ENCODE results near the gene BCAP31.
A peak's percentile ranks its signal among the peaks of the same experiment; 100 is the strongest.
"Not testable (repeated sequence)": the region's sequence is repeated elsewhere in the genome, so short reads cannot be mapped to it uniquely, and the experiment has no call there.

The BCAP31 gene

DNA sequence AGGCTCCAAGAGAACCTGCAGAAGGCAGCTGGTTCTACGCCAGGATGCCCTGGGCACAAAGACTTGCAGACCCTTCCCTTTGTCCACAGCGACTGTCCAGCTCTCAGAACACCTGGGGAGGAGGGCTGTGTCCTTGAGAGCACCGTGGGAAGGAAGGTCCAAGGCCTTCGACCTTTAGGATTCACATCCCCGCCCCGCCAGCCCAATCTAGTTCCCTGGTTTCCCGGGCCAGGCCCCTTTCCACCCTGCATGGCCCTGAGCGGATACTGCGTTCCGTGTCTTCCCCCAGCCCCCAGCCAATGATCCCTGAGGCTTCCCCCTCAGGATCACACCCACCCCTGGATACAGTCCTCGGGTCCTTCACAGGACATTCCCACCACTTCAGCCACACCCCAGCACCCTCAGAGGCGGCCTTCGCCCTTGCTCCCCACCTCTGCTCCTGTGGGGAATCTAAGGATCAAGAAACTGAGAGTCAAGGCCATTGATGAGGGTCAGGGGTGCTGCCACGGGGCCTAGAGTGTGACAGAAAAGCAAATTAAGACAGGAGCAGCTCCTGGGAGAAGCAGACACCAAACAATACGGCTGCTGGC is 9.6 kb upstream of the BCAP31 start:
- no peak for DNase-seq

DNA sequence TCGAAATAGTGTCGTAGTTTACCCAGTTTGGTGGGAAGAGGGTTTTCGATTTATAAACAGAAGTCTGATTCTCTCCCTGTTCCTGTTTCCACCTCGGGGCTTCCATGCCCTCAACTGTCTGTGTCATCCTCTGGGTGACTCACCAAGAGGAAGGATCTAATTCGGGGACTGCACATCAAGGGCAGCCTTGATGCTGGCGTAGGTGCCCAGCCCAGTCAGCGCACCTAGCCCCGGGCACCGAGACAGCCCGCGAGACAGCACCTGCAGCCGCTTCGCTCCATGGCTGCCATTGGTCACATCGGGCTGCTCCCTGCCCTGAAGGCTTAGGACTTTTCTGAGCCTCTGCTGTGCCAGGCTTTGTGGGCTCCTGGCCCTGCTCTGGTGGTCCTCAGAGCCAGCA is 8.2 kb upstream of the BCAP31 start:
- no peak for DNase-seq

DNA sequence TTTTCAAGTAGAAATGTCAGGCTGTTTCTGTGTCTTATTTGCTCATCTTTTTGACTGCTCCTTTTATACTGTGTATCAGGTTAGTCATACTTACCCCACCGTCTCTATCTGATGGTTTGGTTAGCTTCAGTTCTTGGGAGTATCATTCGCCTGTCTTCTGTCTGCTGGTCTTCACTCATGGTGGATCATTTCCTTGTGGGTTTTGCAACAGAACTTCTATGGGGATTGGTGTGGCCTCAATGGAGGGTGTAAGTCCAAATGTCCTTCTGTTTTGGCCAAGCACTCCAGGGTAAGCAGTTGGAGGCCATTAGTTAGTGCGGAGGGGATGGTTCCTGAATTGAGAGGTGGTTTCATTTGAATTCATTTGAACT is 7.6 kb upstream of the BCAP31 start:
- DNase-seq: no peak

GRCh38 chrX:153731117-153731844 is 7.1 kb upstream of the BCAP31 start:
- no peak for DNase-seq

DNA sequence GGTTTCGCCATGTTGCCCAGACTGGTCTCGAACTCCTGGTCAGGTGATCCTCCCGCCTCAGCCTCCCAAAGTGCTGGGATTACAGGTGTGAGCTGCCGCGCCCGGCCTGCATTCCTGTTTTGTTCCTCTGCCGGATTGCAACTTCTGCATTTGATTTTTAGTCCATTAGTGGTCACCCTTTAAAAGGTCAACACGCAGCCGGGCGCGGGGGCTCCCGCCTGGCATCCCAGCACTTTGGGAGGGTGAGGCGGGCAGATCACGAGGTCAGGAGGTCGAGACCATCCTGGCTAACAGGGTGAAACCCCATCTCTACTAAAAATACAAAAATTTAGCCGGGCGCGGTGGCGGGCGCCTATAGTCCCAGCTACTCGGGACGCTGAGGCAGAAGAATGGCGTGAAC is 5.9 kb upstream of the BCAP31 start:
- not testable (repeated sequence) for DNase-seq

DNA sequence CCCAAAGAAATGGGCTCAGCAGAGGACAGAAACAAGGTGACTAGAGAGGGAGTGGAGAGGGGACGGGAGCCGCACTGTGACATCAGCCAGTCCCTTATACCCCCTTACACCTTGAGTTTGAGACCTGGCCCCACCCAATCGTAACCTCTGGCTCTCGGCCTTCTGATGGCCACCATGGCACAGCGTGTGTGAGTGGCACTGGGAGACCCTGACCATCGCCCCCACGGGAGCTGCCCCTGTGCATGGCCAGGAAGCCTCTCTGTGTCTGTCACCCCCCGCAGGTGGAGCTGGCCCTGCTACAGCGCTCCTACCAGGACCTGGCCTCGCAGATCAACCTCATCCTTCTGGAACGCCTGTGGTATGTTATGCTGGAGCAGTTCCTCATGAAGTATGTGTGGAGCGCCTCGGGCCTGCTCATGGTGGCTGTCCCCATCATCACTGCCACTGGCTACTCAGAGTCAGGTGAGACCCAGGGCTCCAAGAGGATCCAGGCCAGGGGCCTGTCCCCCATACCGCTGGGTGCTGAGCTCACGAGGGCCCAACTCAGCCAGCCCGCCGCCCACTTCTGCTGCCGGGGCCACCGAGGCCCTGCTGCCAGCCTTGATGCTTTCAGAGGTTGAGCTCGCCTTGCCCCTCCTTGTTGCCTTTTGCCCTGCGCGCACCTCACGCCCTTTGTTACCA is 4.9 kb upstream of the BCAP31 start:
- no peak for DNase-seq

GRCh38 chrX:153728095-153728494 is 3.9 kb upstream of the BCAP31 start:
- no peak for DNase-seq

GRCh38 chrX:153727123-153727931 is 3.1 kb upstream of the BCAP31 start:
- no peak for DNase-seq

GRCh38 chrX:153726286-153727122 is 2.3 kb upstream of the BCAP31 start:
- DNase-seq: no peak

GRCh38 chrX:153725832-153726285 is 1.7 kb upstream of the BCAP31 start:
- no peak for DNase-seq

DNA sequence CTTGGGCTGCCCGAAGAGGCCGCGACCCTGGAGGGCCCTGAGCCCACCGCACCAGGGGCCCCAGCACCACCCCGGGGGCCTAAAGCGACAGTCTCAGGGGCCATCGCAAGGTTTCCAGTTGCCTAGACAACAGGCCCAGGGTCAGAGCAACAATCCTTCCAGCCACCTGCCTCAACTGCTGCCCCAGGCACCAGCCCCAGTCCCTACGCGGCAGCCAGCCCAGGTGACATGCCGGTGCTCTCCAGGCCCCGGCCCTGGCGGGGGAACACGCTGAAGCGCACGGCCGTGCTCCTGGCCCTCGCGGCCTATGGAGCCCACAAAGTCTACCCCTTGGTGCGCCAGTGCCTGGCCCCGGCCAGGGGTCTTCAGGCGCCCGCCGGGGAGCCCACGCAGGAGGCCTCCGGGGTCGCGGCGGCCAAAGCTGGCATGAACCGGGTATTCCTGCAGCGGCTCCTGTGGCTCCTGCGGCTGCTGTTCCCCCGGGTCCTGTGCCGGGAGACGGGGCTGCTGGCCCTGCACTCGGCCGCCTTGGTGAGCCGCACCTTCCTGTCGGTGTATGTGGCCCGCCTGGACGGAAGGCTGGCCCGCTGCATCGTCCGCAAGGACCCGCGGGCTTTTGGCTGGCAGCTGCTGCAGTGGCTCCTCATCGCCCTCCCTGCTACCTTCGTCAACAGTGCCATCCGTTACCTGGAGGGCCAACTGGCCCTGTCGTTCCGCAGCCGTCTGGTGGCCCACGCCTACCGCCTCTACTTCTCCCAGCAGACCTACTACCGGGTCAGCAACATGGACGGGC is 1.0 kb upstream of the BCAP31 start:
- no peak for DNase-seq

DNA sequence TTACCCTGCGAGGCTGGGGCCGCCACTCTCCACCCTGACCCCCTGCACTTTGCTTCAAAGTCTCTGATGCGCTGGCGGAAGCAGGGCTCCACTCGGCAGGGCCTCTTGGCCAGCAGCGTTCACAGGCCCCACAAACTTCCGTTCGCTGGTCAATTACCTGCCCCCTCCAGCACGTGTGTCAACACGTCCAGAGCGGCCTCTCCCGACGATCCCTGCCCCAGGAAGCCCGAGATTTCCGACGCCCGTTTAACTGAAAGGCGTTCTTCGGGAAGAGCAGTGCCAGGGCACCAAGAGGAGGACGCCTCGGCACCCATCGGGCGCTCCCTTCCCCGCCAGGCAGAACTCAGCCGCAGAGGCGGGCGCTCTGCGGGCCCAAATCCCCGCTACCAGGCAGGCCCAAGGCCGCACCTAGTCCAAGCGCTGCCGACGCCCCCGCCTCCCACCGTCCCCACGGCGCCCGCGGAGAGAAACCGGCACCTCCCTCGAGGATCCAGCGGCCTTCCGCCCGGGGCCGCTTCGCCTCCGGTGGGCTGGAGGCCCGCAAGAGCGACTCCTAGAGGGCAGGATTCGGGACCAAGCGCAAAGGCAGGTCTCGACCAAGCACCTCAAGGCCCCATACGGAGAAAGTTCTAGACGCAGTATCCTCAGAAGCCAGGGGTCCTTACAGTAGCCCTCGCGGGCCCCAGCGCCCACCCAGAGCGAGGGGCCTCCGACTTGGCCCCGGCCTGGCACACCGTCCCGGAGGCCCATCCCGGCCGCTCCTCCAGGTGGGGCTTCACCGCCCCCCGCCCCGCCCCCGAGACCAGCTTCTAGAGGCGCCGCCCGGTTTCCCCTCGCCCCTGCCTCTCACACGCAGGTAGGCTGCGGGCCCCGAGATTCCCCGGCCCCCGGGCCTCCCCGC is 586 bp downstream of the BCAP31 start:
- DNase-seq: peak; percentile 18

- no peak for DNase-seq
Observed at GRCh38 chrX:153722704-153723350, 1.4 kb downstream of the BCAP31 start.

- no peak for DNase-seq
Observed at GRCh38 chrX:153719701-153720100, 4.5 kb downstream of the BCAP31 start.

GRCh38 chrX:153719238-153719637 is 4.9 kb downstream of the BCAP31 start:
- no peak for DNase-seq

DNA sequence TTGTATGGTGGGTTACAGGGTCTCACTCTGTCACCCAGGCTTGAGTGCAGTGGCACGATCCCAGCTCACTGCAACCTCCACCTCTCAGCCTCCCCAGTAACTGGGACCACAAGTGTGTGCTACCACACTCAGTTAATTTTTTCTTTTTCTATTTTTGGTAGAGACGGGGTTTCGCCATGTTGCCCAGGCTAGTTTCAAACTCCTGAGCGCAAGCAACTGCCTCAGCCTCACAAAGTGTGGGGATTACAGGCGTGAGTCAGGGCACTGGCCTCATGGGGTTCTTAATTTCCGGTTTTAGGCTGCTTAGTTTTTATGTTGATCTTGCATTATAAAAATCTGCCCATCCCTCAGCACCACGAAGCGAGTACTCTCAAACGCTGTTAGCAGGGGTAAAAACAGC is 6.7 kb downstream of the BCAP31 start:
- DNase-seq: no peak

GRCh38 chrX:153714256-153714655 is 9.9 kb downstream of the BCAP31 start:
- DNase-seq: no peak

GRCh38 chrX:153709726-153710674 is 14.2 kb downstream of the BCAP31 start:
- no peak for DNase-seq

- peak; percentile 11 for DNase-seq
Observed at GRCh38 chrX:153708415-153708814, 15.8 kb downstream of the BCAP31 start.
